RWPE2 (cell line): ENCODE data around the gene TMOD1.
A peak's percentile ranks its signal among the peaks of the same experiment; 100 is the strongest.

Experiments used
- ATAC-seq: fragments of 200-7000 bp; cut with Tn5 transposase; 3 replicates; pipeline ENCODE4 v1.9.1; 2021; ENCODE audit warnings: low read depth
- DNase-seq: peaks from one replicate; pipeline ENCODE4 v3.0.0-alpha.2; 2020; ENCODE audit warnings: low spot score
- H3K27ac ChIP-seq: fragments of 450-650 bp; 2 replicates; pipeline ENCODE4 v1.5.1; 2017; ENCODE audit warnings: mild to moderate bottlenecking; ENCODE audit not compliant: poor library complexity, severe bottlenecking
- H3K27me3 ChIP-seq: fragments of 250-450 bp; sonication (Bioruptor Pico); 2 replicates; pipeline ENCODE4 v1.5.1; 2021; ENCODE audit warnings: mild to moderate bottlenecking, moderate library complexity; ENCODE audit not compliant: insufficient read depth, poor library complexity, severe bottlenecking
- H3K36me3 ChIP-seq: fragments of 250-450 bp; sonication (Bioruptor Pico); 2 replicates; pipeline ENCODE4 v1.5.1; 2020; ENCODE audit warnings: low read depth, mild to moderate bottlenecking, moderate library complexity
- H3K4me1 ChIP-seq: fragments of 250-450 bp; sonication (Bioruptor Pico); 2 replicates; pipeline ENCODE4 v1.5.1; 2021; ENCODE audit warnings: mild to moderate bottlenecking, moderate library complexity; ENCODE audit not compliant: insufficient read depth, poor library complexity, severe bottlenecking
- H3K4me3 ChIP-seq: fragments of 250-450 bp; sonication (Bioruptor Pico); 2 replicates; pipeline ENCODE4 v1.5.1; 2021; ENCODE audit warnings: mild to moderate bottlenecking, moderate library complexity; ENCODE audit not compliant: severe bottlenecking
- H3K9me3 ChIP-seq: fragments of 250-450 bp; sonication (Bioruptor Pico); 2 replicates; pipeline ENCODE4 v1.5.1; 2021; ENCODE audit warnings: mild to moderate bottlenecking, moderate library complexity; ENCODE audit not compliant: severe bottlenecking
- TF ChIP-seq, protein P1 (sequence below): fragments of 450-650 bp; IDR thresholded peaks from one replicate; pipeline ENCODE4 v1.5.1; 2017; ENCODE audit warnings: mild to moderate bottlenecking, moderate library complexity; ENCODE audit not compliant: poor library complexity, severe bottlenecking

TMOD1 gene

DNA sequence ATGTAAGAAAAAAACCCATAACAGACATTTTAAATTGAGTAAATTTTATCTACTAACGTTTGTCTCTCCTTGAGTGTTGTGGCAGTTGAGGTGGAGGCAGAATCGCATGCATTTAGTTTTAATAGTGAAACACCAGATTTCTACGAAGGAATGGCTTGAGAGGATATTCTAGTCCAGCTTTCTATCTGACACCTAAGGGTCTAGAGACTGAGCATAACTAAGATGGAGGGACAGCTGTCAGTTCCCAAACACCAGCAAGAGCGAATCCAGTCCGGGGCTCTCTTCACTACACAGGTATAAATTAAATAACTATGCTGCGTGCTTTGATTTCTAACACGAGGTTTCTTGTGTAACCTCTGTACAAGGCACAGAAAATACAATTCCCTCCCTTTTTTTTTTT is 133.6 kb downstream of the TMOD1 start:
- Histone ChIP-seq H3K27ac (no peak overlapping the region), H3K4me3 (peak overlapping the region; percentile 90), H3K4me1 (peaks cover 17% of the 10 kb centered on the region)

DNA sequence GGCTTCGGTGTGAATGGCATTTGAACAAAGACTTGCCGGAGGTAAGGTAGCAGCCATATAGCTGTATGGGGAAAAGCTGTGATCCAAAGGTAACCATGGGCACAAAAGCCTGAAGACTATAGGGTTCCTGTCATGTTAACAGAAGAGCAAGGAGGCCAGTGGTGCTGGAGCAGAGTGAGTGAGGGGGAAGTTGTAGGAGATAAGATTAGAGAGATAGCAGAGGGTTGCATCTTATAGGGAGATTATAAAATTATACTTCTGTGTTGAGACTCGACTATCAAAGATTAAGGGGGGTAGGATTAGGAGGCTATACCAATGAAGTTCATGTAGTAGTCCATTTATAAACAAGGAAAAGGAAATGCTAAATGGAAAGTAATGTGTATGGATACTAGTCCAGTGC is 135.4 kb downstream of the TMOD1 start:
- no peak for ATAC-seq
- no peaks in the 10 kb centered on the region for H3K9me3 ChIP-seq
- no peak overlapping the region for H3K4me3 ChIP-seq
- no peaks in the 10 kb centered on the region for H3K27me3 ChIP-seq
- peaks cover 17% of the 10 kb centered on the region for H3K4me1 ChIP-seq
- TF ChIP-seq, protein P1, sequence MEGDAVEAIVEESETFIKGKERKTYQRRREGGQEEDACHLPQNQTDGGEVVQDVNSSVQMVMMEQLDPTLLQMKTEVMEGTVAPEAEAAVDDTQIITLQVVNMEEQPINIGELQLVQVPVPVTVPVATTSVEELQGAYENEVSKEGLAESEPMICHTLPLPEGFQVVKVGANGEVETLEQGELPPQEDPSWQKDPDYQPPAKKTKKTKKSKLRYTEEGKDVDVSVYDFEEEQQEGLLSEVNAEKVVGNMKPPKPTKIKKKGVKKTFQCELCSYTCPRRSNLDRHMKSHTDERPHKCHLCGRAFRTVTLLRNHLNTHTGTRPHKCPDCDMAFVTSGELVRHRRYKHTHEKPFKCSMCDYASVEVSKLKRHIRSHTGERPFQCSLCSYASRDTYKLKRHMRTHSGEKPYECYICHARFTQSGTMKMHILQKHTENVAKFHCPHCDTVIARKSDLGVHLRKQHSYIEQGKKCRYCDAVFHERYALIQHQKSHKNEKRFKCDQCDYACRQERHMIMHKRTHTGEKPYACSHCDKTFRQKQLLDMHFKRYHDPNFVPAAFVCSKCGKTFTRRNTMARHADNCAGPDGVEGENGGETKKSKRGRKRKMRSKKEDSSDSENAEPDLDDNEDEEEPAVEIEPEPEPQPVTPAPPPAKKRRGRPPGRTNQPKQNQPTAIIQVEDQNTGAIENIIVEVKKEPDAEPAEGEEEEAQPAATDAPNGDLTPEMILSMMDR: no peak
- H3K27ac ChIP-seq: no peak overlapping the region
- peaks cover 59% of the 10 kb centered on the region for H3K36me3 ChIP-seq
- DNase-seq: no peak

More for the DNA sequence above, 133.6 kb downstream of the TMOD1 start:
- H3K27me3 ChIP-seq: no peaks in the 10 kb centered on the region
- no peaks in the 10 kb centered on the region for H3K9me3 ChIP-seq
- ATAC-seq (no peak), DNase-seq (no peak)
- TF ChIP-seq, protein P1: no peak
- H3K36me3 ChIP-seq: peaks cover 41% of the 10 kb centered on the region

DNA sequence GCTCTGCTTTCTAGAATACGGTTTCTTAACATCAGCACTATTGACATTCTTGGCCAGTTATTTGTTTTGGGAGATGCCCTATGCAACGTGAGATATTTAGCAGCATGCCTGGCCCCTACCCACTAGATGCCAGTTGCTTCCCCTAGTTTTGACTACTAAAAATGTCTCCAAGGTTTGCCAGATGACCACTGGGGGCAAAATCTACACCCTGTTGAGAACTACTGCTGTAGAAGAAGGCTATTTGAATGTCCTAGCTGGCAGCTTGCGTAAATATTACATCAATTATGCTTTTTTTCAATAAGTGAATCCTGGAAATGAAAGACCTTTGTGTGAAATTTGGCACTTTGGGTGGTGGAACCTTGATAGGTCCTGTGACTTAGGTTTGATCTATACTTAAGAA is 137.2 kb downstream of the TMOD1 start:
- H3K27me3 ChIP-seq: no peaks in the 10 kb centered on the region

DNA sequence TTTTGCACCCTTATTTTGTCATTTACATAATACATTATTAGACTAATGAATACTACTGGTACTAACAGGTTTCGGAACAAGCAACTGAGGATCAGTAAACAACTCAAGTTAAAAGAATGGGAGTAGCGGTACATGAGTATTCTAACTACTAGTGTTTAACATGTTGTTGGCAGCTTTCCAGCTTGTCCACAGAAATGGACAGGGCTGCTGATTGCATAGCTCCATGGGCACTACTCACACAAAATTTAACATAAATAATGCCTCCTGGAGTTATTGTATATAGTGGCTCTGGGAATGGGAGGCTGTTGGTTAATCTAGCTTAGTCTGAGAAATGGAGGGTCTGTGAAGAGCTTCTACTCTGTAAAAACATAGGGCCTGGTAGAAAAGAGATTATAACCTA is 138.9 kb downstream of the TMOD1 start:
- Histone ChIP-seq H3K27ac (no peak overlapping the region), H3K4me3 (no peak overlapping the region), H3K4me1 (peaks cover 17% of the 10 kb centered on the region), H3K27me3 (no peaks in the 10 kb centered on the region), H3K36me3 (peaks cover 85% of the 10 kb centered on the region), H3K9me3 (no peaks in the 10 kb centered on the region)
- ATAC-seq: no peak
- DNase-seq: no peak
- TF ChIP-seq, protein P1: no peak

More for the DNA sequence above, 137.2 kb downstream of the TMOD1 start:
- Histone ChIP-seq H3K36me3 (peaks cover 77% of the 10 kb centered on the region), H3K4me3 (no peak overlapping the region), H3K4me1 (peaks cover 17% of the 10 kb centered on the region), H3K27ac (no peak overlapping the region), H3K9me3 (no peaks in the 10 kb centered on the region)
- TF ChIP-seq, protein P1: peak; percentile 19
- ATAC-seq (no peak), DNase-seq (no peak)

DNA sequence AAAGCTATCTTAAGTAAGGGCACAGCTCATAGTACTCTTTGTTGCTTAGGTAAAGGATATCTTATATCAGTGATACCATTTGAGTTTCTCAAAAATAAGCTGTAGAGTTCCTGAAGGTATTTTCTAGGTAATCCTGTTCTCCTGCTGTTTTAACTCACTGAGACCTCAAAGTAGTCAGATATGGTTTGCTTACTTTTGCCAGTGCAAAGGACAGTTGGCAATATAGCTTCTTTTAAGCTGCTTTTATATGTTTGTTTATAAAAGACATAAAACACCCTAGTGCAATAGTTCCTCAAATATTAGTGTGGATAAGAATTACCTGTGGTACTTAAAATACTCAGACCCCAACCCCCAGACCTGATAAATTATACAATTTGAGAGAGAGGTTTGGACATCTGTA is 144.3 kb downstream of the TMOD1 start:
- no peaks in the 10 kb centered on the region for H3K27me3 ChIP-seq
- H3K36me3 ChIP-seq: peaks cover 96% of the 10 kb centered on the region
- TF ChIP-seq, protein P1: no peak

More for the DNA sequence above, 144.3 kb downstream of the TMOD1 start:
- no peak overlapping the region for H3K4me3 ChIP-seq
- ATAC-seq (no peak), DNase-seq (no peak)
- no peak overlapping the region for H3K27ac ChIP-seq
- no peaks in the 10 kb centered on the region for H3K4me1 ChIP-seq
- H3K9me3 ChIP-seq: no peaks in the 10 kb centered on the region
